ENCODE results near the gene BPI. TPM values are rescaled to one million over a fixed set of nuclear protein-coding genes. Genes with fewer than 3 reads are reported as not detected.

Gene BPI
- total RNA-seq, 2 experiments from 2014 or later = not detected

DNA sequence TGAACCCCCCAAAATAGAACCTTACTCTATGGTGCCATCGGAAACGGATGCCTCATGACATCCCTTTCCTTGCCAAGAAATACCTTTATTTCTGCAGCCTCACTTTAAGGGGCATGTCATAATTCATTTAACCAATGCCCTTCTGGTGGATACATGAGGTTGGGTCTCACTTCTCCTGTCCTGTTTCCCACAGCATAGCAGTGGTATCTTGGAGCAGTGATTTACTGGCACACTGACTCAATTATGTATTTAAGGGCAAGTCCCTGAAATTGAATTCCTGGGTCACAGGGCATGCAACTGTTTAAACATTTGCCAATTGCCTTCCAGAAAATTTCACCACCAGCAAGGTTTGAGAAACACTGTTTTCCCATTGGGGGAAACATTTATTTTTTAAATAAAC is 41.7 kb downstream of the BPI start:
- CTCF ChIA-PET = no interaction called here
- no peak for ATAC-seq

DNA sequence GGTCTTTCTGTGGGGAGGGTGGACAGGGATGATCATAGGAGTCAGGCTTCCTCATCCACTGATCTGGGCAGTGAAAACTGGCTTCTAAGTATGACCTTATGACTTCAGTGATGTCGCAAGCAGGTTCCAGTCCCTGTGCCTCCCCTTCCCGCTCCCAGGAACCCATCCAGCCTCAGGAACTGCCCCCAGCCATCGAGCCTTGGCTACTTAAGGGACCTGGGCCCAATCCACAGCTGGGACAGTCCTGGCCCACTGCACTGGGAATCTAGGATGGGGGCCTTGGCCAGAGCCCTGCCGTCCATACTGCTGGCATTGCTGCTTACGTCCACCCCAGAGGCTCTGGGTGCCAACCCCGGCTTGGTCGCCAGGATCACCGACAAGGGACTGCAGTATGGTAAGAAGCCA is 42.3 kb downstream of the BPI start, which contains the start of gene LBP:
LBP (plus strand) TSS at position 236 of the 405 bp plus-strand sequence; CDS start at position 271, 35 bp downstream.
- Mint-ChIP-seq H3K36me3 (ENCODE audit: low read depth) (no peaks in the 10 kb centered on the region), H3K27ac (no peak within 1 kb of the TSS), H3K27me3 (peaks cover 3% of the 10 kb centered on the region), H3K9me3 (no peaks in the 10 kb centered on the region), H3K4me3 (no peak within 1 kb of the TSS), H3K4me1 (ENCODE audit: low read depth) (no peaks in the 10 kb centered on the region)
- TF ChIP-seq, protein P1, sequence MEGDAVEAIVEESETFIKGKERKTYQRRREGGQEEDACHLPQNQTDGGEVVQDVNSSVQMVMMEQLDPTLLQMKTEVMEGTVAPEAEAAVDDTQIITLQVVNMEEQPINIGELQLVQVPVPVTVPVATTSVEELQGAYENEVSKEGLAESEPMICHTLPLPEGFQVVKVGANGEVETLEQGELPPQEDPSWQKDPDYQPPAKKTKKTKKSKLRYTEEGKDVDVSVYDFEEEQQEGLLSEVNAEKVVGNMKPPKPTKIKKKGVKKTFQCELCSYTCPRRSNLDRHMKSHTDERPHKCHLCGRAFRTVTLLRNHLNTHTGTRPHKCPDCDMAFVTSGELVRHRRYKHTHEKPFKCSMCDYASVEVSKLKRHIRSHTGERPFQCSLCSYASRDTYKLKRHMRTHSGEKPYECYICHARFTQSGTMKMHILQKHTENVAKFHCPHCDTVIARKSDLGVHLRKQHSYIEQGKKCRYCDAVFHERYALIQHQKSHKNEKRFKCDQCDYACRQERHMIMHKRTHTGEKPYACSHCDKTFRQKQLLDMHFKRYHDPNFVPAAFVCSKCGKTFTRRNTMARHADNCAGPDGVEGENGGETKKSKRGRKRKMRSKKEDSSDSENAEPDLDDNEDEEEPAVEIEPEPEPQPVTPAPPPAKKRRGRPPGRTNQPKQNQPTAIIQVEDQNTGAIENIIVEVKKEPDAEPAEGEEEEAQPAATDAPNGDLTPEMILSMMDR (IDR thresholded peaks at IDR 0.05) = no peak
- no peak for DNase-seq
- POLR2A ChIA-PET = no interaction called here
- ATAC-seq = no peak
- intact Hi-C loops (cut with micrococcal nuclease) = no loop called here
- CTCF ChIA-PET = no interaction called here

More for the DNA sequence above, 41.7 kb downstream of the BPI start:
- intact Hi-C loops (cut with micrococcal nuclease) = no loop called here
- POLR2A ChIA-PET = no interaction called here
- no peaks in the 10 kb centered on the region for H3K4me1 Mint-ChIP-seq (ENCODE audit: low read depth)
- peaks cover 5% of the 10 kb centered on the region for H3K27me3 Mint-ChIP-seq
- H3K9me3 Mint-ChIP-seq = no peaks in the 10 kb centered on the region
- TF ChIP-seq, protein P1 (IDR thresholded peaks at IDR 0.05) = no peak
- DNase-seq = no peak
- no peak overlapping the region for H3K27ac Mint-ChIP-seq
- no peak overlapping the region for H3K4me3 Mint-ChIP-seq
- H3K36me3 Mint-ChIP-seq (ENCODE audit: low read depth) = no peaks in the 10 kb centered on the region

DNA sequence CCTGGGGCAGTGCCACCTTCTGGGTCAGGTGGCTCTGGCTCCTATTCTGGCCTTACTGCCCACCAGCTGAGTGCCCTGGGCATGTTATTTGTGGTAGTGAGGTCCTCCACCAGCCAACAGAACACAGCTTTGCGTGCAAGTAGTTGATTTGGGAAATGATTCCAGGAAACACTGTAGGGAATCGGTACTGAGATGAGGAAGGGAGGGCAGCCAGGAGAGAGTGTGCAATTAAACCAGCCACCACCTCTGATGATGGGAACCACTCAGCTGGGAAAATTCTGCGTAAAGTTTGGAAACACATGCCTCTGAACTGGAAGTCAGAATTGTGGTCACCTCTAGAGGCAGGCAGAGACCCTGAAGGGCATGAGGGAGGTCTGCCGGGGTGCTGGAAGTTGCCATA is 42.8 kb downstream of the BPI start:
- peaks cover 3% of the 10 kb centered on the region for H3K27me3 Mint-ChIP-seq
- ATAC-seq (no peak), DNase-seq (no peak)
- no peaks in the 10 kb centered on the region for H3K4me1 Mint-ChIP-seq (ENCODE audit: low read depth)
- H3K27ac Mint-ChIP-seq = no peak overlapping the region
- POLR2A ChIA-PET = interaction anchor here (0.7 kb wide), 1 partner anchor 195 kb away, joined by 4 read pairs; no protein-coding TSS in a partner anchor
- TF ChIP-seq, protein P1 (IDR thresholded peaks at IDR 0.05) = no peak
- no peaks in the 10 kb centered on the region for H3K36me3 Mint-ChIP-seq (ENCODE audit: low read depth)
- no peaks in the 10 kb centered on the region for H3K9me3 Mint-ChIP-seq
- CTCF ChIA-PET = no interaction called here
- H3K4me3 Mint-ChIP-seq = no peak overlapping the region
- intact Hi-C loops (cut with micrococcal nuclease) = no loop called here

DNA sequence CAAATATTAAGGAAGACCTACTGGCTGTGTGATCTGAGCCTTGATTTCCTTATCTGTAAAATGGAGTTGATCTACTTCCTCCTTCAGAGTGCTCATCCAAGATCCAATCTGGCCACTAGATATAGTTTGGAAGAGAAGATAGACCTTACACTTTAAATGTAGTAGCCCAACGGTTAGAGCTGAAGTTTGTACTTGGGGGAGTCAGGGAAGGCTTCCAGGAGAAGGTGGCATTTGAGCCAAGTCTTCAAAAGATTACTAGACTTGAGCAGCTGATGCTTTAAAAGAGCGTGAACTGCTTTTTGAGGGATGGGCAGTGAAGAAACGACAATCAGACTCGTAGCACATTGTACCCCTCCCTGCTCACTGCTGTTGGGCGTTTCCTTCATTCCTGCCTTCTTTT is 45.9 kb downstream of the BPI start:
- no peak overlapping the region for H3K27ac Mint-ChIP-seq
- CTCF ChIA-PET = no interaction called here
- TF ChIP-seq, protein P1 (IDR thresholded peaks at IDR 0.05) = no peak
- H3K9me3 Mint-ChIP-seq = no peaks in the 10 kb centered on the region
- H3K36me3 Mint-ChIP-seq (ENCODE audit: low read depth) = no peaks in the 10 kb centered on the region
- no peak for DNase-seq
- no peak for ATAC-seq
- POLR2A ChIA-PET = interaction anchor here (0.7 kb wide), 1 partner anchor 416 kb away, joined by 3 read pairs; no protein-coding TSS in a partner anchor
- H3K27me3 Mint-ChIP-seq = peaks cover 3% of the 10 kb centered on the region
- H3K4me3 Mint-ChIP-seq = no peak overlapping the region
- intact Hi-C loops (cut with micrococcal nuclease) = no loop called here
- H3K4me1 Mint-ChIP-seq (ENCODE audit: low read depth) = no peaks in the 10 kb centered on the region

DNA sequence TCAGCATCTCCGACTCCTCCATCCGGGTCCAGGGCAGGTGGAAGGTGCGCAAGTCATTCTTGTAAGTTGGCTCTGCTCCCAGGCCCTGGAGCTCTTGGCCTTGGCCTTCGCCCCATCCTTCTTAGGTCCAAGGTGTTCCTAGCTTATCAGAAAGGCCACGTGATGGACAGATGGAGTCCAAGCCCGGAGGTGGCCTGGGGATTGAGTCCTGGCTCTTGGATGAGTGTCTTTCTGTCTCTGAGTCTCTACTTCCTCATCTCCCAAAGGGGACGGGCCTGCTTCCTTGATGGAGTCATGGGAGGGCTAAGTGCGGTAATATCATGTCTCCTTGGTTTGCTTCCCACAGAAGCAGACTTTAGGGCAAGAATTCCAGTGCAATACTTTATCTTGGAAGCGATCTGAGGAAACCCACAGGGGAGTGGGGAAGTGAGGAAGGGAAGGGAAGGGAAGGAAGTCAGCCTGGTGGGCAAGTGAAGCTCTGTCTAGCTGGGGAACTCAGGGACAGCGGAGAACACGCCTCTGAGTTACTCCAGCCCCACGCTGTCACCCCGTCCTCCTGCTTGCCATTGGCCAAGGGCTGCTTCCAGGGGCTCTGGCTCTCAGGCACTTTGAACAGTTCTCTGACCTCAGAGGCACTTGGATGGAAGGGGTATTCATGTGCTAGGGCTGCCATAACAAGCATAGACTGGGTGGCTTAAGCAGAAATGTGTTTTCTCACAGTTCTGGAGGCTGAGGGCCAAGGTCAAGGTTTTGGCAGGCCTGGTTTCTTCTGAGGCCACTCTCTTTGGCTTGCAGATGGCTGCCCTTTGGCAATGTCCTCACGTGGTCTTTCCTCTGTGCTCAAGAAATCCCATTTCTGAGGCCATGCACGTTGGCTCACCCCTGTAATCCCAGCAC is 47.2 kb downstream of the BPI start:
- Mint-ChIP-seq H3K4me3 (no peak overlapping the region), H3K4me1 (ENCODE audit: low read depth) (no peaks in the 10 kb centered on the region), H3K36me3 (ENCODE audit: low read depth) (no peaks in the 10 kb centered on the region), H3K27me3 (peaks cover 3% of the 10 kb centered on the region), H3K9me3 (no peaks in the 10 kb centered on the region), H3K27ac (no peak overlapping the region)
- ChIA-PET POLR2A (interaction anchor here (0.6 kb wide), 1 partner anchor 86 kb away, joined by 3 read pairs; no protein-coding TSS in a partner anchor), CTCF (no interaction called here)
- DNase-seq (no peak), ATAC-seq (no peak)
- TF ChIP-seq, protein P1 (IDR thresholded peaks at IDR 0.05) = no peak
- intact Hi-C loops (cut with micrococcal nuclease) = no loop called here
